Kidney glomerular epithelial cell (primary cell): Measurements from ENCODE around the gene NUTM2F.
"Not testable (repeated sequence)": the region's sequence is repeated elsewhere in the genome, so short reads cannot be mapped to it uniquely, and the experiment has no call there.

Source experiments
- DNase-seq: peaks from one replicate; lab custom pipeline; 2025; lab: John Stamatoyannopoulos, UW

NUTM2F gene, protein sequence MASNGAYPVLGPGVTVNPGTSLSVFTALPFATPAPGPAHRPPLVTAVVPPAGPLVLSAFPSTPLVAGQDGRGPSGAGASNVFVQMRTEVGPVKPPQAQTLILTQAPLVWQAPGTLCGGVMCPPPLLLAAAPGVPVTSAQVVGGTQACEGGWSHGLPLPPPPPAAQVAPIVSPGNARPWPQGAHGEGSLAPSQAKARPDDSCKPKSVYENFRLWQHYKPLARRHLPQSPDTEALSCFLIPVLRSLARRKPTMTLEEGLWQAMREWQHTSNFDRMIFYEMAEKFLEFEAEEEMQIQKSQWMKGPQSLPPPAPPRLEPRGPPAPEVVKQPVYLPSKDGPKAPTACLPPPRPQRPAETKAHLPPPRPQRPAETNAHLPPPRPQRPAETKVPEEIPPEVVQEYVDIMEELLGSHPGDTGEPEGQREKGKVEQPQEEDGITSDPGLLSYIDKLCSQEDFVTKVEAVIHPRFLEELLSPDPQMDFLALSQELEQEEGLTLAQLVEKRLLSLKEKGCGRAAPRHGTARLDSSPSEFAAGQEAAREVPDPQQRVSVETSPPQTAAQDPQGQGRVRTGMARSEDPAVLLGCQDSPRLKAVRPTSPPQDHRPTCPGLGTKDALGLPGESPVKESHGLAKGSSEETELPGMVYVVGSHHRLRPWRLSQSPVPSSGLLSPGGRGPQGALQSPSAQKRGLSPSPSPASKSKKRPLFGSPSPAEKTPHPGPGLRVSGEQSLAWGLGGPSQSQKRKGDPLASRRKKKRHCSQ

DNA sequence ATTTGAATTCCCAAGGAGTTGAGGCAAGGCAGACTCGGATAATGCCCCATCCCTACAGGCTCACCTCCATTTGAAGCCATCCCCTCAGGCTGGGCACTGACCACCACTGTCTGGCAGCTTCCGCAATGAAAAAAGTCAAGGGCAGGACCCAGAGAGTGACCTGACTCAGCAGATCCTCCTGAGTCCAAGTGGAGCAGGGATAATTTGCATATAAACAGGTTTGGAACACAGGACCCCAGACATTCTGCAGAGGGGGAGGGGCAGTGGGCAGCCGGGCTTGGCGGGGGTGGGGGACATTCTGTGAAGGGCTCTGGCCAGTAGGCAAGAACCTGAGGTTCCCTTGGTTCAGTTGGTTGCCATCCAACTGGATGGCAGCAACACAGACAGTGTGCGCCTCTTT lies at the start of gene NUTM2F:
TSS of gene NUTM2F (minus strand) at position 101 of the 400 bp plus-strand sequence. CDS start at position 80, 21 bp downstream.
- DNase-seq = not testable (repeated sequence)

- not testable (repeated sequence) for DNase-seq
Observed at GRCh38 chr9:94375197-94375596, 46.8 kb upstream of the NUTM2F start.

DNA sequence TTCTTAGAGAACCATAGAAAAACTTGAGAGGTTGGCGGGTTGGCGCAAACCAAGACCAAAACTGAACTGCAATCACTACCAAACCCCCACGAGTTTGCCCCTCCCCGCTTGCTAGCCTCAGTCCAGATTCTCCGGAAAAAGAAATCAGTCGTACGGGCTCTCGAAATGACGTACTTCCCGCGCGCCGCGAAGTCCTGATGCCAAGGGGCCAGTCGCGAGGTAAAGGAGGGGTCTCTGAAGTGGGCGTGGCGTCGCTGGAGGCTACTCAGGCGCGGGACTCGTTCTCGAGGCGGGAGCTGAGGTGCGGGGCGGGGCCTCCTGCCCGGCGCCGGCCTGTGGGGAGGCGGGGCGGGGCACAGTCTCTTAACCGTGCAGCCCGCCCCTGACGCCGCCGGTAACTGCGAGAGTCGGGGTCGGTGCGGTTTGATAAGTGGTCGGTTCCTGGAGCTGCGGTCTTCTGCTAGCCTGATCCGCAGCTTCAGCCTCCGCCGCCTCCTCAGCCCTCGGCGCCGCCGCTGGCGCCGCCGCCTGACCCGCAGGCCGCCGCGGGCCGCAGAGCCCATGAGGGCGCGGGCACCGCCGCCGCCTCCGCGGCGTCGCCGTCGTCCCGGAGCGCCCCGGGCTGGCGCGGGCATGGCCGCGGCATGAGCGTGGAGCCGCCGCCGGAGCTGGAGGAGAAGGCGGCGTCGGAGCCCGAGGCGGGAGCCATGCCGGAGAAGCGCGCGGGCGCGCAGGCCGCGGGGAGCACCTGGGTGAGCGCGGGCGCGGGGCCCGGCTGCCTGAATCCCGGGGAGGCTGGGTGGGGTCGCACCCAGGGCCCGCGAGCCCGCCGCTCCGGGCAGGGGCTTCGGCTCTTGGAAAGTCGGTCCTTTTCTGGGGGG lies 46.0 kb upstream of the NUTM2F start:
- DNase-seq = peak; percentile 82

GRCh38 chr9:94373779-94374175 lies 45.3 kb upstream of the NUTM2F start:
- not testable (repeated sequence) for DNase-seq

GRCh38 chr9:94370266-94370665 lies 41.8 kb upstream of the NUTM2F start:
- DNase-seq = not testable (repeated sequence)

DNA sequence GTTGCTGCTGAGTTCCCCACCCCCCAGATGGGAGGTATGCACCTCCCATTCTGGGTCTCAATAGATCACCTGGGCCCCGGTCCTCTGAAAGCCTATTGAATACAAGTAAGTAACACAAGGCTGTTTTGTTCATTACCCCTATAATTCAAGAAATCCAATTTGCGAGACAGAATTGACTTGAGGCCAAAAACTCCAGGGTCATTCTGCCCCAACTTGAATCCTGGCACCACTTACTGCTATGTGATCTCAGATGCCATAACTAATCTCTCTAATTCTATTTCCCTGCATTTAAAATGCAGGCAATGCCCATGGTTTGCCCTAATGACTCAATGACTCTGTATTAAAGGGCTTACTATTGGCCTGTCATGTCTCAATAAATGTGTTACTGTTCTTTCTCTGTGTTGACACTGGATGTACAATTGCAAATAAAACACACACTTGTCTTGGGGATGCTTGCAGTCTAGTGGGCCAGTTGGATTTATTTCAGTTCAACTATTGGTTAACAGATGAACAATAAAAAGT lies 35.7 kb upstream of the NUTM2F start:
- DNase-seq = not testable (repeated sequence)

- DNase-seq = not testable (repeated sequence)
Observed at GRCh38 chr9:94357158-94357557, 28.7 kb upstream of the NUTM2F start.

GRCh38 chr9:94351901-94352723 lies 23.7 kb upstream of the NUTM2F start:
- DNase-seq = not testable (repeated sequence)

- not testable (repeated sequence) for DNase-seq
Observed at GRCh38 chr9:94348754-94349153, 20.3 kb upstream of the NUTM2F start.

DNA sequence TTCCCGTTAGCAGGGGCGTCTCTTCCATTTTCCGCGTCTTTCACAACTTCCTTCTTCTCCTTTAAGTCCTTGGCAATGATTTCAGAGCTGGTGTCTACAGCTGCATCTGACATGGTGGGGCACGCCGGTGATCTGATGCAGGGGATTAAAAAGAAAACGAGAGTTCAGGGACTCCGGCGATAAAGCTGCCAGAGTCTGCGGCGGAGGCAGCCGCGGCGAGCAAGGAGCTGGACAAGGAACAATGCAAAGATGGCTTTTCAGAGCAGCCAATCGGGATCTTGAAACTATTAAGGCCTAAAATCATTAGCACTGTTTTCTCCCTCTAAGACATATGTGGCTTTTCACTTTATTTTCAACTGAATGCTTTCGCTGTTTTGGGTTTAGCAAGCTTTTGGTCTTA lies 19.0 kb upstream of the NUTM2F start:
- DNase-seq = not testable (repeated sequence)

- not testable (repeated sequence) for DNase-seq
Observed at GRCh38 chr9:94341703-94342102, 13.3 kb upstream of the NUTM2F start.

DNA sequence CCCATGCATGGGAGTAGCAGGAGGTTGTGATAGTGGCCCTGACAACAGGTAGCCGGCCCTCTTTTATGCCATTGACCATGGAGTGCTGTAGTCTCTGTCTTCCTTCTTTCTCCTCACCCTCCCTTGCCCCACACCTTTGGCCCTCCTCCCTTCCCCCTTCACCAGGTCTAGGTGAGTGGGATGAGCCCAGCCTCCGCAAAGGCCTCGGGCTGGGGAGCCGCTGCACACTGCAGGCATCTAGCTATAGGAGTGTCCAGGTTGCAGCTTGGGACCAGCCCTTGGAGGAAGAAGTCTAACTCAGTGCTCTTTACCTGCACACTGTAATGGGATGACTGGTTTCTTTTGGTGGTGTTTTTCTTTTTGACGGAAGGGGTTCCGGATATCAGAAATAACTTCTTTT lies 12.3 kb upstream of the NUTM2F start:
- DNase-seq = not testable (repeated sequence)

GRCh38 chr9:94339657-94340056 lies 11.2 kb upstream of the NUTM2F start:
- DNase-seq = not testable (repeated sequence)

DNA sequence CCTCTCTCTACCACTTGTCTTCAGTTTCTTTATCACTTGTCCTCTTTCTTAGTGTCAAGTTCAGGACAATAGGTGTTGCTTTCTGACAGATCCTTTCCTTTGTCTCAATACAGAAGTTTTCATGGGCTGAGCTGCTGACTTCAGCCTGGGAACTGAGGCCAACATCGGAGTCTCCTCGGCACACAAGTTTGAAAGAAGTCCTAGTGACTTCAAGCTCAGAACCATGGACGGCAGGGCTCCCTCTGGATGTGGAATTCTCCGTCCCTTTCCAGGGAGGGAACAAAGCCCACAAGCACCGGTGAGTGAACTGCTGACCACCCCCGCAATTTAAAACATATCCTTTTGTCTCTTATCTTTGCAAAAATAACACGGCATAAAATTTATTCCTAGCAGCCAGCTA lies 10.3 kb upstream of the NUTM2F start:
- DNase-seq = not testable (repeated sequence)

GRCh38 chr9:94336445-94336844 lies 8.0 kb upstream of the NUTM2F start:
- DNase-seq = not testable (repeated sequence)

- DNase-seq = not testable (repeated sequence)
Observed at GRCh38 chr9:94325583-94325982, 2.9 kb downstream of the NUTM2F start.

DNA sequence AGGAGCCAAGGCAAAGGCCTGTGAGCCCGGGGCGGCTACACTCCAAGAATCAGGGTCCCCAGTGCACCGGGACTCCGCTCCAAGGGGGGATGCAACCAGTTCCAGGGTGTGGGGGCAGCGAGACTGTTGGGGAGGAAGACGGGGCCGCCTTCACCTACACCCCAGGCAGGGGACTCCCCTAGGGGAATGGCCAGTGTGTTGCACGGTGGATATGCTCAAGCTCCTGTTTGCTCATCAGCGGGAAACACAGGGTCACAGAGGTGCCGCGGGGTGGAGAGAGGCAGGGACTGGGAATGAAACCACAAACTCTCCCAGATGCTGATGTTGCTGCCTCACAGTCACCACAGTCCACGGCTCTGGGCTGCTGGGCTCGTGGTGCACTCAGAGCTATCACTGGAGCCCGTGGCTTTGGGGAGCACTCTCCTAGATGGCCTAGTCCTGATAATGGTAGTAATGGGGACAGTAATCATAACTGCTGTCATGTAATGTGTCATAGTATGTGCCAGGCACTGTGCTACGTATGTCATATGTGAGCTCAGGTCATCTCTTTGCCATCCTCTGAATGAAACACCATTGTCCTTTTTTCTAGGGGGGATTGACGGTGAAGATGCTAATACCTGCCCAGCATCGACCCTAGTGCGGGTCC lies 5.2 kb downstream of the NUTM2F start:
- not testable (repeated sequence) for DNase-seq

GRCh38 chr9:94322342-94322940 lies 6.0 kb downstream of the NUTM2F start:
- DNase-seq = not testable (repeated sequence)

DNA sequence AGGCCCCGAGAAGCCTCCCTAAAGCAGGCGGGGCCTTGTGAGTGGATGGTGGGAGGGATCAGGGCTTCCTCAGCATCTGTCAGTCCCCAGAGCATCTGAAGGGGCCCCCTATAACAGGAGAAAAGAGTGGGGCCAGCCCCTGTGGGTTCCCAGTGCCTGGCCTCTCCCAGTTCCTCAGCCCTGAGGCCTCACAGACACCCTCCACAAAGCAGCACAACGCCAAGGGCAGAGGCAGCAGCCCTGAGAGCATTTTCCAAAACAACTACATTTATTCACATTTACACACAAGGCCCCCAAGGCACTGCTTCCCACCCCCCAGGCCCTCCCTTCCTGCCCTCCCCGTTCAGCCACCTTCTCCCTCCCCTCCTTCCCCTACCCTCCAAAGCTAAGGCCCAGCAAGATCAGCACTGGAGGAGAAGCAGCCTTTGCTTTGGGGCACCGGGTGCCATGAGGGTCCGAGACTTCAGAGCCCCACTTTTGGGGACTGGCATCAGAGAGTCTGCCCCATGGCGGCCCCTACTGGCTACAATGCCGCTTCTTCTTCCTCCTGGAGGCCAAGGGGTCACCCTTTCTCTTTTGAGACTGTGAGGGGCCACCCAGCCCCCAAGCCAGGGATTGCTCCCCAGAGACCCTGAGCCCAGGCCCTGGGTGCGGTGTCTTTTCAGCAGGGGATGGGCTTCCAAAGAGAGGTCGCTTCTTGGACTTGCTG lies 10.3 kb downstream of the NUTM2F start:
- not testable (repeated sequence) for DNase-seq
